B cell (primary cell): ENCODE measurements around the gene PLS1. TPM values are rescaled to one million over a fixed set of nuclear protein-coding genes. Genes with fewer than 3 reads are reported as not detected.

Experiments
- ATAC-seq: fragments of 200-7000 bp; cut with Tn5 transposase; one replicate; pipeline ENCODE4 v1.10.0; 2021; ENCODE audit warnings: low read depth, mild to moderate bottlenecking, moderate number of reproducible peaks, moderate library complexity
- CTCF ChIA-PET: fragments of 350-600 bp; sonication (Branson Sonifier 250); formaldehyde crosslinking; loops from one replicate; lab custom pipeline; 2021; ENCODE audit warnings: antibody characterized with exemption, inconsistent platforms; lab: Charles Lee
- POLR2A ChIA-PET: fragments of 350-600 bp; sonication (Branson Sonifier 250); formaldehyde crosslinking; loops from one replicate; lab custom pipeline; 2021; ENCODE audit warnings: antibody characterized with exemption; lab: Charles Lee
- DNase-seq: peaks from one replicate; pipeline ENCODE4 v3.0.0; 2013
- H2AFZ ChIP-seq: 2 replicates; pipeline ENCODE4 v1.6.1; 2012; ENCODE audit warnings: mild to moderate bottlenecking, low read depth, low read length; ENCODE audit not compliant: insufficient read depth, poor library complexity, severe bottlenecking
- H3K27ac ChIP-seq, 2 donors: 1 replicate in 1 of 2; 2 replicates in 1 of 2; pipeline ENCODE4 v1.5.1; 2012 to 2013; ENCODE audit warnings: low read length in 2 of 2, mild to moderate bottlenecking in 2 of 2, moderate library complexity in 1 of 2
- H3K27me3 ChIP-seq, 4 experiments: fragments of 200-600 bp in 1 of 4; sonication (generic) in 1 of 4; replicated peaks in 1 of 4; 1 replicate in 2 of 4; 2 replicates in 2 of 4; pipeline versions ENCODE4 v1.6.1 to v1.7.0; 2013 to 2016; ENCODE audit warnings: low read length in 3 of 4, mild to moderate bottlenecking in 2 of 4, mixed read lengths in 1 of 4, moderate library complexity in 1 of 4; ENCODE audit not compliant: insufficient read depth in 4 of 4, control insufficient read depth in 3 of 4; ENCODE audit errors: control extremely low read depth in 1 of 4
- H3K36me3 ChIP-seq, 2 experiments: replicated peaks in 1 of 2; 1 replicate in 1 of 2; 2 replicates in 1 of 2; pipeline versions ENCODE4 v1.6.1 to v1.7.1; 2013; ENCODE audit warnings: low read length in 1 of 2; ENCODE audit not compliant: insufficient read depth in 2 of 2, control insufficient read depth in 1 of 2; ENCODE audit errors: control extremely low read depth in 1 of 2, extremely low read depth in 1 of 2
- H3K4me1 ChIP-seq, 2 donors: fragments of 200-600 bp in 1 of 2; sonication (generic) in 1 of 2; 1 replicate in 1 of 2; 2 replicates in 1 of 2; pipeline versions ENCODE4 v1.5.1 to v1.6.1; 2013 to 2017; ENCODE audit warnings: low read length in 2 of 2; ENCODE audit not compliant: control insufficient read depth in 2 of 2, insufficient read depth in 2 of 2
- H3K4me2 ChIP-seq: replicated peaks from 2 replicates; pipeline ENCODE3; 2012; ENCODE audit warnings: mild to moderate bottlenecking, low read depth, low read length; ENCODE audit not compliant: poor library complexity, severe bottlenecking
- H3K4me3 ChIP-seq, 5 experiments: fragments of 200-600 bp in 1 of 5; sonication (generic) in 1 of 5; 1 replicate in 3 of 5; 2 replicates in 2 of 5; pipeline versions ENCODE4 v1.5.1 to v1.7.0; 2011 to 2016; ENCODE audit warnings: low read length in 4 of 5, mild to moderate bottlenecking in 4 of 5, low read depth in 2 of 5, control low read depth in 1 of 5, moderate library complexity in 1 of 5; ENCODE audit not compliant: insufficient read depth in 1 of 5; ENCODE audit errors: control extremely low read depth in 1 of 5, extremely low read depth in 1 of 5
- H3K79me2 ChIP-seq: fragments of 200-600 bp; sonication (generic); one replicate; pipeline ENCODE4 v1.6.0; 2016; ENCODE audit warnings: low read length; ENCODE audit not compliant: control insufficient read depth, insufficient read depth
- H3K9ac ChIP-seq: fragments of 200-600 bp; sonication (generic); 2 replicates; pipeline ENCODE4 v1.6.1; 2017; ENCODE audit warnings: mild to moderate bottlenecking, low read length, moderate library complexity
- H3K9me3 ChIP-seq, 3 donors: one replicate each; pipeline versions ENCODE4 v1.6.1 to v1.7.1; 2013; ENCODE audit warnings: low read length in 2 of 3; ENCODE audit not compliant: control insufficient read depth in 2 of 3, insufficient read depth in 1 of 3; ENCODE audit errors: control extremely low read depth in 1 of 3
- H4K20me1 ChIP-seq: 2 replicates; pipeline ENCODE4 v1.6.0; 2012; ENCODE audit warnings: mild to moderate bottlenecking, low read length; ENCODE audit not compliant: insufficient read depth, control insufficient read depth, poor library complexity, severe bottlenecking
- H3K27ac Mint-ChIP-seq: one replicate; pipeline ENCODE4 v1.8.0; 2021; ENCODE audit warnings: mixed read lengths
- H3K27me3 Mint-ChIP-seq: one replicate; pipeline ENCODE4 v1.8.0; 2021; ENCODE audit warnings: mixed read lengths
- H3K4me1 Mint-ChIP-seq: one replicate; pipeline ENCODE4 v1.8.0; 2021; ENCODE audit warnings: mixed read lengths
- H3K4me3 Mint-ChIP-seq: one replicate; pipeline ENCODE4 v1.8.0; 2021; ENCODE audit warnings: mixed read lengths
- H3K9me3 Mint-ChIP-seq: one replicate; pipeline ENCODE4 v1.8.0; 2022; ENCODE audit warnings: mixed read lengths; ENCODE audit not compliant: insufficient read depth
- CTCF ChIP-seq: fragments of 200-600 bp; IDR thresholded peaks from one replicate; pipeline ENCODE4 v1.8.0; 2022; ENCODE audit warnings: antibody characterized with exemption, mild to moderate bottlenecking
- EZH2 ChIP-seq: IDR thresholded peaks from 2 replicates; pipeline ENCODE4 v1.6.1; 2012; ENCODE audit warnings: borderline replicate concordance, low read depth, mild to moderate bottlenecking, moderate library complexity, low read length; ENCODE audit not compliant: insufficient read depth, poor library complexity, severe bottlenecking
- WGBS: methylation state at CpG from one replicate; pipeline ENCODE4 v1.1.5; 2013; ENCODE audit warnings: missing lambda C conversion rate; ENCODE audit not compliant: insufficient coverage; 5-methylcytosine and 5-hydroxymethylcytosine counted together
- intact Hi-C: fragments of 100-400 bp; cut with micrococcal nuclease; formaldehyde crosslinking; loops from one replicate; pipeline ENCODE4 v1.10.0; 2022
- polyA plus RNA-seq: library from polyadenylated mRNA; depleted of rRNA; stranded (reverse); fragments of >200 nt; gene quantifications from 2 replicates; pipeline ENCODE4 v1.2.3, GENCODE V29; 2012
- total RNA-seq, 2 donors: library from RNA; stranded (reverse); fragments of 120-200 nt in 1 of 2; gene quantifications; 1 replicate in 1 of 2; 2 replicates in 1 of 2; pipeline versions ENCODE4 v1.2.3 to v1.2.4, GENCODE V29; 2013 to 2022

PLS1 gene
- total and polyA plus RNA-seq, 2 donors (not counting 1 experiment from before 2014, with no cell fraction given), result 0.13 to 0.74 TPM

GRCh38 chr3:142596726-142597088 is 514 bp downstream of the PLS1 start:
- H3K27me3 Mint-ChIP-seq, result peaks cover 12% of the 10 kb centered on the region
- H3K79me2 ChIP-seq, result no peaks in the 10 kb centered on the region
- peak overlapping the region; percentile 84 for H2AFZ ChIP-seq
- no peaks in the 10 kb centered on the region for H3K36me3 ChIP-seq
- WGBS, result 7% methylated on average over 3 of the region's 5 CpGs
- no peak for TF ChIP-seq CTCF
- no peak for TF ChIP-seq EZH2
- H3K4me2 ChIP-seq, result peak overlapping the region; percentile 79
- peaks cover 0 to 7% (median 2%) of the 10 kb centered on the region in 4 experiments for H3K27me3 ChIP-seq
- intact Hi-C loops, result loop anchor here (1.0 to 5.0 kb wide), 5 partner anchors 18 to 1376 kb away; partner anchors contain the start of genes ATR, DIPK2A, TRPC1 and U2SURP
- DNase-seq (no peak), ATAC-seq (no peak)
- no peaks in the 10 kb centered on the region for H3K9me3 Mint-ChIP-seq
- POLR2A ChIA-PET, result no interaction called here
- H3K9ac ChIP-seq, result peak overlapping the region; percentile 76
- CTCF ChIA-PET, result interaction anchor here (2.3 kb wide), 1 partner anchor 9 kb away, joined by 8 read pairs; no protein-coding TSS in a partner anchor
- H3K27ac ChIP-seq, result peak overlapping the region in 1 of 2 donors; percentile 27
- H3K4me1 Mint-ChIP-seq, result peaks cover 19% of the 10 kb centered on the region
- peak overlapping the region; percentile 40 to 77 (median 72) for H3K4me3 ChIP-seq
- H3K9me3 ChIP-seq, result no peaks in the 10 kb centered on the region
- H3K4me1 ChIP-seq, result peaks cover 10 to 15% of the 10 kb centered on the region in 2 donors
- peak overlapping the region; percentile 99 for H3K4me3 Mint-ChIP-seq
- H3K27ac Mint-ChIP-seq, result peak overlapping the region; percentile 87
- H4K20me1 ChIP-seq, result no peaks in the 10 kb centered on the region

GRCh38 chr3:142597906-142598305 is 1.7 kb downstream of the PLS1 start:
- intact Hi-C loops, result loop anchor here (5.0 kb wide), 4 partner anchors 124 to 1374 kb away; partner anchors contain the start of genes DIPK2A, TRPC1, U2SURP and XRN1
- Histone ChIP-seq H3K79me2 (no peaks in the 10 kb centered on the region), H3K4me1 (peaks cover 10 to 15% of the 10 kb centered on the region in 2 donors), H3K4me2 (no peak overlapping the region), H3K27me3 (peaks cover 0 to 5% (median 2%) of the 10 kb centered on the region in 4 experiments), H3K36me3 (no peaks in the 10 kb centered on the region), H2AFZ (peak overlapping the region; percentile 84), H3K4me3 (no peak overlapping the region), H3K9ac (no peak overlapping the region), H3K27ac (no peak overlapping the region), H3K9me3 (no peaks in the 10 kb centered on the region), H4K20me1 (no peaks in the 10 kb centered on the region)
- TF ChIP-seq EZH2 (no peak), CTCF (no peak)
- DNase-seq (no peak), ATAC-seq (no peak)
- Mint-ChIP-seq H3K27me3 (peaks cover 9% of the 10 kb centered on the region), H3K27ac (no peak overlapping the region), H3K4me3 (peak overlapping the region; percentile 33), H3K9me3 (no peaks in the 10 kb centered on the region), H3K4me1 (peaks cover 19% of the 10 kb centered on the region)
- POLR2A ChIA-PET, result no interaction called here
- CTCF ChIA-PET, result interaction anchor here (1.4 to 2.3 kb wide), 2 partner anchors 11 kb away, joined by 3 to 8 read pairs; no protein-coding TSS in a partner anchor
- WGBS, result 88% methylated on average over 2 of the region's 3 CpGs
